Heart right ventricle (tissue), 16 donors: ENCODE results near the gene ZNF165. TPM values are rescaled to one million over a fixed set of nuclear protein-coding genes. Genes with fewer than 3 reads are reported as not detected.

ENCODE experiments used
- ATAC-seq, 8 donors: fragments of 200-7000 bp; cut with Tn5 transposase; one replicate each; pipeline ENCODE4 v1.9.1; 2020; ENCODE audit warnings: mild to moderate bottlenecking in 8 of 8, moderate library complexity in 8 of 8, moderate number of reproducible peaks in 1 of 8
- DNase-seq, 2 donors: peaks; one replicate each; pipeline ENCODE4 v3.0.0-alpha.2; 2020
- H3K27ac ChIP-seq, 10 donors: fragments of 200-600 bp; sonication (generic) in 2 of 10; one replicate each; pipeline versions ENCODE4 v1.5.0 to v1.8.0; 2020 to 2022; ENCODE audit warnings: mild to moderate bottlenecking in 3 of 10
- H3K27me3 ChIP-seq, 7 donors: fragments of 200-600 bp; one replicate each; pipeline ENCODE4 v1.8.0; 2021 to 2022; ENCODE audit warnings: mild to moderate bottlenecking in 2 of 7
- H3K36me3 ChIP-seq, 9 donors: fragments of 200-600 bp; sonication (generic) in 1 of 9; one replicate each; pipeline versions ENCODE4 v1.5.0 to v1.8.0; 2020 to 2022; ENCODE audit warnings: mild to moderate bottlenecking in 2 of 9
- H3K4me1 ChIP-seq, 9 donors: fragments of 200-600 bp; sonication (generic) in 1 of 9; one replicate each; pipeline versions ENCODE4 v1.5.0 to v1.8.0; 2020 to 2022; ENCODE audit warnings: mild to moderate bottlenecking in 4 of 9
- H3K4me3 ChIP-seq, 10 donors: fragments of 200-600 bp; sonication (generic) in 2 of 10; one replicate each; pipeline versions ENCODE4 v1.5.0 to v1.8.0; 2020 to 2022; ENCODE audit warnings: mild to moderate bottlenecking in 7 of 10, moderate library complexity in 2 of 10
- H3K9me3 ChIP-seq, 11 donors: fragments of 200-600 bp in 10 of 11; sonication (generic) in 2 of 11; one replicate each; pipeline versions ENCODE4 v1.5.0 to v1.8.0; 2013 to 2022; ENCODE audit warnings: mild to moderate bottlenecking in 2 of 11, control low read depth in 1 of 11, moderate library complexity in 1 of 11
- WGBS, 2 donors: extraction: QIAGEN DNeasy Blood & Tissue Kit; methylation state at CpG; one replicate each; pipeline ENCODE4 v1.1.7; 2013; ENCODE audit warnings: inconsistent platforms in 1 of 2; 5-methylcytosine and 5-hydroxymethylcytosine counted together
- intact Hi-C, 10 donors: fragments of 100-400 bp; cut with DNase I; formaldehyde crosslinking; loops; one replicate each; pipeline versions ENCODE4 v1.11.1 to v1.14.2; 2022
- polyA plus RNA-seq, 2 donors: library from polyadenylated mRNA; stranded (reverse); fragments of 200-250 nt; gene quantifications; one replicate each; pipeline ENCODE4 v1.2.3, GENCODE V29; 2013
- total RNA-seq, 10 donors: library from RNA; stranded (reverse); fragmentation: NEBNext Ultra II Directional in 3 of 10; extraction: Animal tissue kit (Norgen Biotek cat#: 25700) in 3 of 10; gene quantifications; one replicate each; pipeline versions ENCODE4 v1.2.1 to v1.2.4, GENCODE V29; 2021 to 2023
- TF ChIP-seq, protein P1 (sequence below), 9 donors: fragments of 200-600 bp; sonication (generic) in 2 of 9; IDR thresholded peaks; one replicate each; pipeline versions ENCODE4 v1.5.0 to v1.8.0; 2021 to 2022; ENCODE audit warnings: antibody characterized with exemption in 9 of 9, mild to moderate bottlenecking in 5 of 9, moderate library complexity in 1 of 9
- donor health status: Arrhythmogenic right ventricular cardiomyopathy.
- donor health status: ischemic (EF 13 %, LVEDD 7.1; RV severe dilation, severe dysfunction).
- donor health status: healthy with polysubstance abuse.
- donor health status: DM: no; HTN: yes; CAD: no.
- donor health status: DM: no; HTN: no; CAD: no.
- donor health status: ischemic (EF 25% LVEDD 6.9; RV normal size, moderate dysfunction).
- donor health status: ischemic (EF 25% LVEDD 5.7; RV mildly dilated, moderate dysfunction).
- donor health status: healthy.
- donor health status: DM: yes; HTN: yes; CAD: no.
- donor health status: Ischemic cardiomyopathy.
- donor health status: ischemic (EF 35%, LVEDD 5.7; RV mildly dilated, moderate dysfunction).
- donor health status: nonischemic (EF 11% LVEDD 7.7; RV severe dilation, severe dysfunction).
- donor health status: DM: yes; HTN: yes; CAD: no.
- donor health status: PGD.
- donor health status: ischemic (EF 29% LVEDD 5.4; RV normal size, mild dysfunction).
- donor health status: nonischemic (EF 23%, LVEDD 6.1; RV moderate dilation, normal function).

ZNF165 gene
- total and polyA plus RNA-seq, 12 donors = 0.27 to 0.69 (median 0.49) TPM; not detected in 1

DNA sequence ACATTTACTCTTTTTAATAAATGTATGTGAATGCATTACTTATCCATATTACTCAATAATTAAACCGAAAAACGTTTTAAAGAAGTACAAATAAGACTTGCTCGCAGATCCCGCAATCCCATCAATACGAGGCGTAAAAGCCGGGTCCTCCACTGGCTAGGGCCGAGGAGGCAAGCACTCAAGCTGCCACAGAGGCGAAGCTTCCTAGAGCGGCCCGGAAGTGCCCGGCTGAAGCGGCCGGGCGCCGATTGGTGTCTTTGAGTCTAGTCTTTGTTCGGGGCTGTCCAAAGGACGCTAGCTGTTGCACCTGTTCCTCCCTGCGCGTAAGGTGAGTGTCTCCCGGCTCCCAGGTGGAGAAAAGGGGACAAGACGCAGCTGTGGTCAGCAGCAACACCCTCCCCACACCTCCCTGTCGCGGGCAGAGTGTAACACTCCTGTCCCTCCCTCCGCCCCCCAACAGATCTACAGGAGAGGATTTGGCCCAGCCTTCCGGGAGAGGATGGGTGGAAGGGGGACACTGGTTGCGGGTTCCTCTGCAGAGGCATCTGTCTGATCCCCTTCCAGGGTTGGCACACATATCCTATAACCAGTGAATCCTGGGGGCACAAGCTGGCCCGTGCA lies 44.1 kb downstream of the ZNF165 start, which contains the start of gene ZSCAN16:
TSS of gene ZSCAN16 (plus strand) at position 260 of the 621 bp plus-strand sequence. CDS start 835 bp downstream, outside the sequence.
- H3K4me3 ChIP-seq = peak within 1 kb of the TSS; percentile 50 to 75 (median 68)
- ATAC-seq = peak; percentile 94 to 100 (median 99)
- TF ChIP-seq, protein P1, sequence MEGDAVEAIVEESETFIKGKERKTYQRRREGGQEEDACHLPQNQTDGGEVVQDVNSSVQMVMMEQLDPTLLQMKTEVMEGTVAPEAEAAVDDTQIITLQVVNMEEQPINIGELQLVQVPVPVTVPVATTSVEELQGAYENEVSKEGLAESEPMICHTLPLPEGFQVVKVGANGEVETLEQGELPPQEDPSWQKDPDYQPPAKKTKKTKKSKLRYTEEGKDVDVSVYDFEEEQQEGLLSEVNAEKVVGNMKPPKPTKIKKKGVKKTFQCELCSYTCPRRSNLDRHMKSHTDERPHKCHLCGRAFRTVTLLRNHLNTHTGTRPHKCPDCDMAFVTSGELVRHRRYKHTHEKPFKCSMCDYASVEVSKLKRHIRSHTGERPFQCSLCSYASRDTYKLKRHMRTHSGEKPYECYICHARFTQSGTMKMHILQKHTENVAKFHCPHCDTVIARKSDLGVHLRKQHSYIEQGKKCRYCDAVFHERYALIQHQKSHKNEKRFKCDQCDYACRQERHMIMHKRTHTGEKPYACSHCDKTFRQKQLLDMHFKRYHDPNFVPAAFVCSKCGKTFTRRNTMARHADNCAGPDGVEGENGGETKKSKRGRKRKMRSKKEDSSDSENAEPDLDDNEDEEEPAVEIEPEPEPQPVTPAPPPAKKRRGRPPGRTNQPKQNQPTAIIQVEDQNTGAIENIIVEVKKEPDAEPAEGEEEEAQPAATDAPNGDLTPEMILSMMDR (IDR thresholded peaks at IDR 0.05) = no peak
- 0% methylated on average over 28 of the region's 28 CpGs for whole genome bisulfite sequencing, 2 donors
- peaks cover 0 to 38% (median 20%) of the 10 kb centered on the region in 9 donors for H3K4me1 ChIP-seq
- peak within 1 kb of the TSS in 9 of 10 donors; percentile 49 to 88 (median 62) for H3K27ac ChIP-seq
- H3K36me3 ChIP-seq = peaks cover 0 to 79% (median 17%) of the 10 kb centered on the region in 9 donors
- no peaks in the 10 kb centered on the region for H3K27me3 ChIP-seq
- DNase-seq = peak; percentile 84 to 87
- intact Hi-C loops = loop anchor here in 2 of 10 donors (1.0 to 10.0 kb wide), 2 partner anchors 12 to 230 kb away; no protein-coding TSS in a partner anchor
- no peaks in the 10 kb centered on the region for H3K9me3 ChIP-seq

DNA sequence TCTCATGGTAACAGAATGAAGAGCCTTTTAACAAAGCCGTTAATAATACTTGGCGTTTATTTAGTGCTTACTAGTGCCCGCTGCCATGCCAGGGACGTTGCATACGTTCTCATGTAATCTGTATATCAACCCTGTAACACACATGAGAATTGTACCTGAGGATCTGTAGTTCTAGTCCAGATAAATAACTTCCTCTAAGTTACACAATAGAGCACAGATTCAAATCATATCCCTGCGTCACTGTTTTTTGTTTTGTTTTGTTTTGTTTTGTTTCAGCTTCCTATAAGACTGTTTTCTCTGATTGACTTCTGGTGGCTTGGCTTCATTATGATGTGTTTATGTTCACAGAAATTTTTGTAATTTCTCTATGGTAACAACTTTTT lies 44.6 kb downstream of the ZNF165 start:
- peak in 1 of 8 donors; percentile 44 for ATAC-seq

DNA sequence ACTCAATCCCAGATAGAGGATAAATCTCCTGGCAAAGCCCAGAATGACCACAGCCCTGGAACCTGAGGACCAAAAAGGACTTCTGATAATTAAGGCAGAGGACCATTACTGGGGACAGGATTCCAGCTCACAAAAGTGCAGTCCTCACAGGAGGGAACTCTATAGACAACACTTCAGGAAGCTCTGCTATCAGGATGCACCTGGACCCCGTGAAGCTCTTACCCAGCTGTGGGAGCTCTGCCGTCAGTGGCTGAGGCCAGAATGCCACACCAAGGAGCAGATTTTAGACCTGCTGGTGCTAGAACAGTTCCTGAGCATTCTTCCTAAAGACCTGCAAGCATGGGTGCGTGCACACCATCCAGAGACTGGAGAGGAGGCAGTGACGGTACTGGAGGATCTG lies 45.0 kb downstream of the ZNF165 start:
- WGBS, 2 donors = 70 to 72% methylated on average over 4 of the region's 4 CpGs
- Histone ChIP-seq H3K4me1 (peaks cover 0 to 38% (median 20%) of the 10 kb centered on the region in 9 donors), H3K9me3 (no peaks in the 10 kb centered on the region), H3K27me3 (no peaks in the 10 kb centered on the region), H3K4me3 (peak overlapping the region in 3 of 10 donors; percentile 68 to 75 (median 69)), H3K36me3 (peaks cover 0 to 77% (median 16%) of the 10 kb centered on the region in 9 donors), H3K27ac (peak overlapping the region in 1 of 10 donors; percentile 88)
- intact Hi-C loops = loop anchor here in 1 of 10 donors (10.0 kb wide), 1 partner anchor 229 kb away; no protein-coding TSS in a partner anchor
- ATAC-seq (no peak), DNase-seq (no peak)
- TF ChIP-seq, protein P1 (IDR thresholded peaks at IDR 0.05) = no peak

More for the DNA sequence above, 44.6 kb downstream of the ZNF165 start:
- no peaks in the 10 kb centered on the region for H3K27me3 ChIP-seq
- peak overlapping the region in 9 of 10 donors; percentile 49 to 88 (median 62) for H3K27ac ChIP-seq
- H3K36me3 ChIP-seq = peaks cover 0 to 79% (median 19%) of the 10 kb centered on the region in 9 donors
- peak overlapping the region; percentile 50 to 75 (median 68) for H3K4me3 ChIP-seq
- H3K4me1 ChIP-seq = peaks cover 0 to 38% (median 20%) of the 10 kb centered on the region in 9 donors
- no peak for DNase-seq
- TF ChIP-seq, protein P1 (IDR thresholded peaks at IDR 0.05) = no peak
- 12 to 15% methylated on average over 6 of the region's 6 CpGs for WGBS, 2 donors
- no peaks in the 10 kb centered on the region for H3K9me3 ChIP-seq
- intact Hi-C loops = loop anchor here in 2 of 10 donors (1.0 to 10.0 kb wide), 2 partner anchors 11 to 230 kb away; no protein-coding TSS in a partner anchor

DNA sequence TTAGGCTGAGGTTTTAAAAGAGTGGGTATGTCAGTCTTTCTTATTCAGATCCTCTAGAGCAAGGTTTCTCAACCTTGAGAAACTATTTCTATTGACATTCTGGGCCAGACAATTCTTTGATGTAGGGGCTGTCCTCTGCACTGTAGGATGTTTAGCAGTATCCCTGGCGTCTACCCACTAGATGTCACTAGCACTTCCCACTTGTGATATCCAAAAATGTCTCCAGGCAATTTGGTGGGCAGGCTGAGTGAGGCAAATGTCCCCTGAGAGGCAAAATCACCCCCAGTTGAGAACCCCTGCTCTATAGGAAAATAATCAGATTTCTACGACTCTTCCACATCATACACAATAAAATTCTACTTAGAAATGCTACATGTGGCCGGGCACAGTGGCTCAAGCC lies 53.6 kb downstream of the ZNF165 start:
- DNase-seq (peak in 1 of 2 donors; percentile 16), ATAC-seq (no peak)
- H3K4me1 ChIP-seq = peaks cover 0 to 43% (median 22%) of the 10 kb centered on the region in 9 donors
- H3K36me3 ChIP-seq = peaks cover 0 to 40% (median 7%) of the 10 kb centered on the region in 9 donors
- H3K27ac ChIP-seq = no peak overlapping the region
- H3K9me3 ChIP-seq = no peaks in the 10 kb centered on the region
- WGBS, 2 donors = 52 to 53% methylated on average over 3 of the region's 3 CpGs
- no peaks in the 10 kb centered on the region for H3K27me3 ChIP-seq
- TF ChIP-seq, protein P1 (IDR thresholded peaks at IDR 0.05) = peak in 7 of 9 donors; percentile 21 to 59 (median 52)
- no peak overlapping the region for H3K4me3 ChIP-seq
- intact Hi-C loops = loop anchor here in 6 of 10 donors (5.0 to 10.0 kb wide), 4 partner anchors 91 to 223 kb away; partner anchors contain the start of genes NKAPL (in 4 of the 6), ZKSCAN4 (in 4 of the 6) and ZSCAN9 (in 1 of the 6)
